OCI-LY3 (cell line): Measurements from ENCODE around the gene SLC50A1.

Experiments used
- H2AFZ ChIP-seq: fragments of 200-600, 300-600 bp; shearing (Covaris generic); 2 replicates; pipeline ENCODE4 v1.6.0; 2014; ENCODE audit warnings: antibody characterized with exemption, low read depth, low read length
- H3K27ac ChIP-seq: fragments of 200-600, 300-600 bp; sonication (generic); 2 replicates; pipeline ENCODE4 v1.5.1; 2014; ENCODE audit warnings: mild to moderate bottlenecking, low read length, moderate library complexity, mixed read lengths
- H3K27me3 ChIP-seq: fragments of 200-600, 300-600 bp; sonication (generic); 2 replicates; pipeline ENCODE4 v1.6.1; 2014; ENCODE audit warnings: low read depth, low read length, mixed read lengths
- H3K36me3 ChIP-seq: fragments of 200-600, 300-600 bp; sonication (generic); replicated peaks from 2 replicates; pipeline ENCODE3; 2014; ENCODE audit warnings: low read depth, low read length, mixed read lengths
- H3K4me1 ChIP-seq: fragments of 300-600, 200-600 bp; sonication (generic); 2 replicates; pipeline ENCODE4 v1.6.1; 2014; ENCODE audit warnings: low read length, mixed read lengths
- H3K4me2 ChIP-seq: fragments of 200-600, 300-600 bp; sonication (generic); 2 replicates; pipeline ENCODE4 v1.6.1; 2014; ENCODE audit warnings: low read length, mixed read lengths
- H3K4me3 ChIP-seq: fragments of 300-600, 200-600 bp; sonication (generic); 2 replicates; pipeline ENCODE4 v1.5.1; 2014; ENCODE audit warnings: antibody characterized with exemption, mild to moderate bottlenecking, low read length, moderate library complexity
- H3K79me2 ChIP-seq: fragments of 300-600, 200-600 bp; shearing (Covaris generic); 2 replicates; pipeline ENCODE4 v1.6.1; 2014; ENCODE audit warnings: mild to moderate bottlenecking, low read length, mixed read lengths
- H3K9ac ChIP-seq: fragments of 300-600, 200-600 bp; shearing (Covaris generic); 2 replicates; pipeline ENCODE4 v1.6.0; 2014; ENCODE audit warnings: mild to moderate bottlenecking, low read length, moderate library complexity
- H3K9me3 ChIP-seq: fragments of 200-600, 300-600 bp; shearing (Covaris generic); 2 replicates; pipeline ENCODE4 v1.6.1; 2014; ENCODE audit warnings: low read length, mixed read lengths; ENCODE audit not compliant: insufficient read depth
- H4K20me1 ChIP-seq: fragments of 200-600, 300-600 bp; sonication (generic); 2 replicates; pipeline ENCODE4 v1.6.1; 2016; ENCODE audit warnings: low read length, mixed read lengths; ENCODE audit not compliant: insufficient read depth
- EZH2phosphoT487 ChIP-seq: fragments of 200-600 bp; shearing (Covaris generic); IDR thresholded peaks from 2 replicates; pipeline ENCODE4 v1.6.1; 2018; ENCODE audit warnings: antibody characterized with exemption, mixed run types, low read depth
- TF ChIP-seq, protein P1 (sequence below): fragments of 200-600, 300-600 bp; sonication (generic); IDR thresholded peaks from 2 replicates; pipeline ENCODE4 v1.5.1; 2014; ENCODE audit warnings: antibody characterized with exemption, low read length, low read depth

SLC50A1 gene

DNA sequence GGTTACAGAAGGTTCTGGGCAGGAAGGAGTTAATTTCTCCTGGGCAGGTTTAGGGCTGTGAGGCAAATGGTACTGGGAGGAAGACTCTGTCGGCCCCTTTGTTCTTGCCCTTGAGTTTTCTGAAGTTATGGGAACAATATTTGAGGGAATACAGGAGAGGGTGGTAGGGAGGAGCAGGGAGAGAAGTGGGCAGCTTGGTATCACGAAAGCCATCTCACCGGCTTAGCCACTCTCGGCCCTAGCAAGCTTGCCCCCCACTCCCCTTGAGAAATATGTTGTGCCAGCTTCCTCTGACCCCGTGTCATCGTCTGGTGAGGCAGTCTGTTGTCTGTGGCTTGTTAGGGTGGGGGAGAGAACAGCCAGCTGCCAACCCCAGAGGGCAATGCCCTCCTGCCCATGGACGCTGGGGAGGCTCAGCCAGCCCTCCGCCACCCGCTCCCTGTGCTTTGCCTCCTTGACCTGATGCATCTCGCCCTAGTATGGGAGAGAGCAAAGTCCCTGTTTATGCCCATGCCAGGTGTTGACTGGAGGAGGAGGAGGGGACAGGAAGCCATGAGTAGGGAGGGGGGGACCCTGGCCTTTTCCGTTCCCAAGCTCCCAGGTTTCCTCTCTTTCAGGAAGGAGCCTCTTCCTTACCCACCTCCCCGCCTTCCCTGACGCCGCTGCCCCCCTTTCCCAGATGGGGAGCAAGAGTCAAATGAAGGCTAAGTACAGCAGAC is 6.7 kb upstream of the SLC50A1 start:
- H3K4me3 ChIP-seq = no peak overlapping the region
- H3K27me3 ChIP-seq = peaks cover 31% of the 10 kb centered on the region
- H3K4me2 ChIP-seq = no peak overlapping the region
- H3K9me3 ChIP-seq = no peaks in the 10 kb centered on the region
- no peaks in the 10 kb centered on the region for H3K36me3 ChIP-seq
- no peak overlapping the region for H3K9ac ChIP-seq
- no peak overlapping the region for H2AFZ ChIP-seq
- H3K4me1 ChIP-seq = peaks cover 9% of the 10 kb centered on the region; the same call in 1 of the 2 replicates
- H3K79me2 ChIP-seq = no peaks in the 10 kb centered on the region
- H4K20me1 ChIP-seq = no peaks in the 10 kb centered on the region
- H3K27ac ChIP-seq = no peak overlapping the region
- TF ChIP-seq, protein P1, sequence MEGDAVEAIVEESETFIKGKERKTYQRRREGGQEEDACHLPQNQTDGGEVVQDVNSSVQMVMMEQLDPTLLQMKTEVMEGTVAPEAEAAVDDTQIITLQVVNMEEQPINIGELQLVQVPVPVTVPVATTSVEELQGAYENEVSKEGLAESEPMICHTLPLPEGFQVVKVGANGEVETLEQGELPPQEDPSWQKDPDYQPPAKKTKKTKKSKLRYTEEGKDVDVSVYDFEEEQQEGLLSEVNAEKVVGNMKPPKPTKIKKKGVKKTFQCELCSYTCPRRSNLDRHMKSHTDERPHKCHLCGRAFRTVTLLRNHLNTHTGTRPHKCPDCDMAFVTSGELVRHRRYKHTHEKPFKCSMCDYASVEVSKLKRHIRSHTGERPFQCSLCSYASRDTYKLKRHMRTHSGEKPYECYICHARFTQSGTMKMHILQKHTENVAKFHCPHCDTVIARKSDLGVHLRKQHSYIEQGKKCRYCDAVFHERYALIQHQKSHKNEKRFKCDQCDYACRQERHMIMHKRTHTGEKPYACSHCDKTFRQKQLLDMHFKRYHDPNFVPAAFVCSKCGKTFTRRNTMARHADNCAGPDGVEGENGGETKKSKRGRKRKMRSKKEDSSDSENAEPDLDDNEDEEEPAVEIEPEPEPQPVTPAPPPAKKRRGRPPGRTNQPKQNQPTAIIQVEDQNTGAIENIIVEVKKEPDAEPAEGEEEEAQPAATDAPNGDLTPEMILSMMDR = no peak
- TF ChIP-seq EZH2phosphoT487 = no peak

DNA sequence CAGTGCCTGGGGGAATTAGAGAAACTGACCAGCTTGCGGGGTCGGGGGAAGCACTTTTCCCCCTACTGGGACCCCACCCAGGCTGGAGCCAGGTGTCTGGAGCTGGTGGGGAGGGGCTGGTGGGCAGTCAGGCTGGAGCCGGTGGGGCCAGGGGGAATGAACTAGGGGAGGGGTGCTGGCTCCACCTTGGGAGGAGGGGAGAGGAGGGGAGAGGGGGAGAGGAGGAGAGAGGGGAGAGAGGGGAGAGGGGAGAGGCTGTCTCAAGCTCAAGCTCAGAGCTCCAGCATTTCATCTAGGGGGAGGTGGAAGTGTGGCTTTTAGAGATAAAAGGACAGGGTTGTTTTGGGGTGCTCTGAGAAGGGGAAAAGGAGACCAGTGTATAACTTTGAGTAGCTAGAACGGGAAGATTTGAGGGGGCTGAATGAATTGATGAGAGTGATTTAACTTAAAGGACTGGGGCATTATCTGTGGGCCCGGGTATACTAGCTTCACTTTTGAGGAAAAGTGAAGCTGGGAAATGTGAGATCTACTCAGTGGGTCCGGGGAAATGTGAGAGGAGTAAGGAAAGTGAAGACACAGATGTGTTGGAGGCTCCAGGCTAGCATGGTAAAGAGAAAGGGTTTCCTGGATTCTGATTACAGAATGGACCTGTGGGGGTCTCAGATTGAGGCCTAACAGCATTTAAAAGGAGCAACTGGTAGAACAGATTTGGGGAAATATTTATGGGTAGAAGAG is 5.2 kb upstream of the SLC50A1 start:
- Histone ChIP-seq H3K27me3 (peaks cover 24% of the 10 kb centered on the region), H2AFZ (no peak overlapping the region), H3K4me3 (no peak overlapping the region), H3K9ac (no peak overlapping the region), H3K4me1 (peaks cover 16% of the 10 kb centered on the region), H4K20me1 (no peaks in the 10 kb centered on the region), H3K27ac (no peak overlapping the region), H3K79me2 (peaks cover 7% of the 10 kb centered on the region), H3K4me2 (no peak overlapping the region), H3K9me3 (no peaks in the 10 kb centered on the region), H3K36me3 (no peaks in the 10 kb centered on the region)
- no peak for TF ChIP-seq EZH2phosphoT487
- TF ChIP-seq, protein P1 = no peak

DNA sequence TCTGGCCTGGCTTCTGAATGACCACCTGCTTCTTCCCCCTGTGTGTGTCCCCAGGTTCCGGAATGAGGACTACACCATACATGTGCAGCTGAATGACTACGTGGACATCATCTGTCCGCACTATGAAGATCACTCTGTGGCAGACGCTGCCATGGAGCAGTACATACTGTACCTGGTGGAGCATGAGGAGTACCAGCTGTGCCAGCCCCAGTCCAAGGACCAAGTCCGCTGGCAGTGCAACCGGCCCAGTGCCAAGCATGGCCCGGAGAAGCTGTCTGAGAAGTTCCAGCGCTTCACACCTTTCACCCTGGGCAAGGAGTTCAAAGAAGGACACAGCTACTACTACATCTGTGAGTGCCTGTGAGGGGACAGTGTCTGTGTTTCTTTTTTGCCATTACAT is 4.4 kb upstream of the SLC50A1 start:
- Histone ChIP-seq H3K36me3 (no peaks in the 10 kb centered on the region), H3K9ac (no peak overlapping the region), H3K4me3 (no peak overlapping the region), H3K79me2 (peaks cover 7% of the 10 kb centered on the region), H3K4me2 (no peak overlapping the region), H3K27ac (no peak overlapping the region), H3K4me1 (peaks cover 16% of the 10 kb centered on the region), H3K9me3 (no peaks in the 10 kb centered on the region), H4K20me1 (no peaks in the 10 kb centered on the region), H2AFZ (no peak overlapping the region), H3K27me3 (peaks cover 24% of the 10 kb centered on the region)
- TF ChIP-seq, protein P1 = no peak
- TF ChIP-seq EZH2phosphoT487 = no peak

DNA sequence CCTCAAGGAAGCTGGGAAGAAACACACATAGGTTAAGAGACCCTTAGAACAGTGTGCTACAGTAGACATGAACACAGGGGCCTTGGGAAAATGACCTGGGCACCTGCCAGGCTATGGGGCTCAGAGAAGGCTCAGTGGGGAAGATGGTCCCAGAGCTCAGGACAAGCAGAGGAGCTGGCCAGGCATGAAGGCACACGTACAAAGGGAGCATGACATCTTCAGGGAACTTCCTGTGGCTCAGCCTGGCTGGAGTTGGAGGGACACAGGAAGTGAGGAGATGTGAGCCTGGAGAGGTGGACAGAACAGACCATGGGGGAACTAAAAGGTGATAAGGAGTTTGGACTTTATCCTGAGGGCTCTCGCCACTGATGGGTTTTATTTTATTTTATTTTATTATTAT is 3.8 kb upstream of the SLC50A1 start:
- H3K27me3 ChIP-seq = peaks cover 21% of the 10 kb centered on the region
- peaks cover 11% of the 10 kb centered on the region for H3K79me2 ChIP-seq
- H3K27ac ChIP-seq = no peak overlapping the region
- no peak overlapping the region for H3K4me2 ChIP-seq
- H4K20me1 ChIP-seq = no peaks in the 10 kb centered on the region
- H3K4me3 ChIP-seq = no peak overlapping the region
- TF ChIP-seq, protein P1 = no peak
- TF ChIP-seq EZH2phosphoT487 = no peak
- H3K9ac ChIP-seq = no peak overlapping the region
- H3K9me3 ChIP-seq = no peaks in the 10 kb centered on the region
- no peaks in the 10 kb centered on the region for H3K36me3 ChIP-seq
- peaks cover 18% of the 10 kb centered on the region for H3K4me1 ChIP-seq
- no peak overlapping the region for H2AFZ ChIP-seq
